Stimulated activated CD8-positive, alpha-beta memory T cell treated with anti-CD3 and anti-CD28 coated beads, Interleukin-2, amount 100 ng/mL, for 48 hours (primary cell): ENCODE results near the gene SLC25A5.
"Not testable (repeated sequence)": the region's sequence is repeated elsewhere in the genome, so short reads cannot be mapped to it uniquely, and the experiment has no call there.

Experiments
- DNase-seq, 2 donors: peaks; one replicate each; pipeline ENCODE4 v3.0.0-alpha.2; 2020; ENCODE audit warnings: low read depth in 2 of 2

Gene SLC25A5

DNA sequence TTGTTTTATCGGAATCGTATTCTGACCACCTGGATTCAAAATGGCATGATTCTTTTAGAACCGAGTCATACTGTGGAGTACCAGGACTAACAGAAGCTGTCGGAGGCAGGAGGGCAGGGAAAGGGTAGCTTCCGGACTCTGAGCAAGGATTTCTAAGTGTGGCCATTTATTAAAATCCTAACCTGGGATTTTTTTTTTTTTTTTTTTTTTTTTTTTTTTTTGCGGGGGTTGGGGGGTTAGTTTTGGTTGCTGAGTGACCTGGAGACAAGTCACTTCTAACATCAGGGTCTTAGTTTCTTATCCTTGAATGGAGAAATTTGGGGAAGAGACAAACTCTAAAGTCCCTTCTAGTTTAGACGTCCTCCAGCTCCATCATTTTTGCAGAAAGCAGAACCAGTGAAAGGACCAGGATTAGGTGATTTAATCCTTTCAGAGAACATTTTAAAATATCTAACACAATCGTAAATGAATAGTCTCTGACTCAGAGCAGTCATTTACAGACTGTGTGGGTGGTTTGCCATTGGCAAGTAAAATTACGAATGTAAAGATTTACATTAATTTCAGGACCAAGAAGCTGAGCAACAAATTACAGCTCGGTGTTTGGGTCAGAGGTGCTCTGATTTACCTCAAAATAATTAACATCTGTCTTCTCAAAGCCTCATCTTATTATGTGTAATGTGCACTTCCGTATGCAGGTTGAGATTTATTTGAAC, 7.3 kb downstream of the SLC25A5 start:
- DNase-seq, result no peak

GRCh38 chrX:119477812-119478232, 9.6 kb downstream of the SLC25A5 start:
- DNase-seq, result no peak

DNA sequence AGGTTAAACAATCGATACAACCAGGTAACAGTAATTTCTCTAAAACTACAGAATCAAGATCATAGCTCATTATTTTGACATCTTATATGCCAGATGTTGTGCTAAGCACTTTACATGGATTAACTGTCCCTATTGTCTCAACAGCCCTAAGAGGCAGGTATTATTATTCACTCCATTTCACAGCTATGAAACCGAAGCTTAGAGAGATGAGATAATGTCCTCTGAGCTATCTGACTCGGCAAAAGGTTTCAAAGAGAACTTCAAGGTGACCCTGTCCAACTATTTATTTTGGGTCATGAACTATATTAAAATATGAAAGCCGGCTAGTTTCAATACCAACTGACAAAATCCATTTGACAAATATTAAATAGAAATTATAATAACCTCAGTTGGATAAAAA, 10.3 kb downstream of the SLC25A5 start:
- DNase-seq, result no peak

- DNase-seq, result no peak
These were observed 11.6 kb downstream of the SLC25A5 start for GRCh38 chrX:119479845-119480244.

DNA sequence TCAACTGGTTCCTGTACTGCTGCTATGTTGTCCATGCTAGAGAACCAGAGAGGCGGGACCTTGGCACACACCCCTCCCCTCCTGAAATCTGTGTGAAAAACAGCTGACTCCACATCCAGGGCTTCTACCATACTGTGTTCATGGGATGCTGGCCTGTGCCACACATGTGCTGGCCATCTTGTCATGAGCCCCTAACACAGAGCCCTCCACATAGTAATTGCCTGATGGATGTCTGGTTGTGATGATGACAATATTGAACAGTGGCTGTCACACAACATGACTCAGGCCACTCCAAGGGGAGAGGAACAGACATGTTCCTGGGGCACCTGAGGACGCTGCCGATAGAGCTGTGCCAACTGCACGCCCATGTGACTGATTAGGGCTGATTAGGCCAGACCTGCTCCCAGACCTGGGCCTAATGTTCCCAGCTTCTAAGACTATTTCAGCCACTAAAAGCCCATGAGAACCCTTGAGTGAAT, 13.1 kb downstream of the SLC25A5 start:
- no peak for DNase-seq

DNA sequence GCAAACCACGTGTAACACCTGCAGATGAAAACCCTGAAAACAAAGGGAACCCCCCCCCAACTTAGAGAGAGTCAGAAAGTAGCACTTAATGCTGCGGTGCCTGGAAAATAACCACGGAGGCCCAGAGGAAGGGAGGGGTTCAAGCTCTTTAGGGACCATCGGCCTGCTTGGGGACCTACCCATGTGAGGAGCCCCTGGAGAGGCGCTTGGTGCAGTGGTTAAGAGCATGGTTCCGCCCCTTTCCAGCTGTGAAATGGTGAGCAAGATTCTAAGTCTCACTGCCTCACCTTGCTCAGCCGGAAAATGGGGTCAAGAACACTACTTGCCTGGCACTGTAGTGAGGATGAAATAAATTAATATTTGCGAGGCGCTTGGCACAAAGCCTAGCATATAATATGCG, 13.8 kb downstream of the SLC25A5 start:
- DNase-seq, result no peak

- peak; percentile 47 to 56 for DNase-seq
These were observed 14.5 kb downstream of the SLC25A5 start for GRCh38 chrX:119482481-119483480.

GRCh38 chrX:119486745-119487144, 18.5 kb downstream of the SLC25A5 start:
- DNase-seq, result no peak

GRCh38 chrX:119487766-119488165, 19.5 kb downstream of the SLC25A5 start:
- not testable (repeated sequence) for DNase-seq

- no peak for DNase-seq
These were observed 20.5 kb downstream of the SLC25A5 start for GRCh38 chrX:119488749-119489148.

DNA sequence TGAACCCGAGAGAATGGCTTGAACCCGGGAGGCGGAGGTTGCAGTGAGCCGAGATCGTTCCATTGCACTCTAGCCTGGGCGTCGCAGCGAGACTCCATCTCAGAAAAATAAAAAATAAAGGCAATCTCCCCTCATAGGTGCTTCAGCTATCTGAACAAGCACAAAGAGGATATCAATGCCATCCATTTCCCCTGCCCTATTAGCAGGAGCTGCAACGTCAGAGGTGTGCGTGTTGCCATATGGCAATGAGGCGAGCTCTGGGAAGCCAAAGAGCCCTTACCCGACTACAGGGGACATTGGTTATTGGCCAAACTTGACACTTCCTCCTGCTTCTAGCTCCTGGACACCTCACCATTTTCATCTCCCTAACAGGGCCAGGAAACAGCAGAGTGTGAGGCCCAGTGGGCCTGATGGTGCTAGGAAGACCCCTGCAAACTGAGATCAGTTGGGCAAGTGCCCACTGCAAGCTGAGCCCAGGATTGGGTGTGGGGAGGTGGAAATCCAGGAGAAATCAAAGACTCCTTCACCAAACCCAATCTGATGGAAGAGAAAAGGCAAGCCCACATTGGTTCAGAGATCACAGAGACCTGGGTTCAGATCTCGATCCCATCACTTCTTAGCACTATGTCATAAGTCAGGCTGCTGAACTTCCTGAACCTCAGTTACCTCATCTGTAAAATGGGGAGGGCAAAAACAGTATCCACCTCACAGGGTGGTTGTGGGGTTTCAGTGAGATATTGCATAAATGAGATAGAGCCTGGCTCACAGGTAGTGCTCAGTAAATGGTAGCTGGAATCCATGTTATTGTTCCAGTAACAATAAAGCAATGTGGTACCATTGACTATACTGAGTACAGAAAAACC, 21.2 kb downstream of the SLC25A5 start:
- DNase-seq, result no peak

GRCh38 chrX:119492463-119492862, 24.2 kb downstream of the SLC25A5 start:
- DNase-seq, result no peak

GRCh38 chrX:119493851-119494495, 25.7 kb downstream of the SLC25A5 start:
- not testable (repeated sequence) for DNase-seq

GRCh38 chrX:119495734-119496726, 27.8 kb downstream of the SLC25A5 start:
- DNase-seq, result no peak

DNA sequence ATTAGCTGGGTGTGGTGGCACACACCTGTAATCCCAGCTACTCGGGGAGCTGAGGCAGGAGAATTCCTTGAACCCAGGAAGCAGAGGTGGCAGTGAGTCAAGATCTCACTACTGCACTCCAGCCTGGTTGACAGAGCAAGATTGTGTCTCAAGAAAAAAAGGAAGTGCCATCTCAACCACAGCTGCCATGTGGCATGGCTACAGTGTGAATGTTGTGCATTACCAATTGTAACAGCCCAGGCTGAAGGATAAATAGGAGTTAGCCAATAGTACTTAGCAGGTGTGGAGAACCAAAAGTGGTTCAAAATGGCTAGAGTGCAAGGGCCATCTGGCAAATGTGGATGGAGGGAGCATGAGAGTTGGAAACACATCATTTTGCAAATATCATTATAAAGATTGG, 28.9 kb downstream of the SLC25A5 start:
- no peak for DNase-seq

- no peak for DNase-seq
These were observed 32.0 kb downstream of the SLC25A5 start for GRCh38 chrX:119500061-119500800.

- DNase-seq, result no peak
These were observed 33.4 kb downstream of the SLC25A5 start for GRCh38 chrX:119501511-119502148.

DNA sequence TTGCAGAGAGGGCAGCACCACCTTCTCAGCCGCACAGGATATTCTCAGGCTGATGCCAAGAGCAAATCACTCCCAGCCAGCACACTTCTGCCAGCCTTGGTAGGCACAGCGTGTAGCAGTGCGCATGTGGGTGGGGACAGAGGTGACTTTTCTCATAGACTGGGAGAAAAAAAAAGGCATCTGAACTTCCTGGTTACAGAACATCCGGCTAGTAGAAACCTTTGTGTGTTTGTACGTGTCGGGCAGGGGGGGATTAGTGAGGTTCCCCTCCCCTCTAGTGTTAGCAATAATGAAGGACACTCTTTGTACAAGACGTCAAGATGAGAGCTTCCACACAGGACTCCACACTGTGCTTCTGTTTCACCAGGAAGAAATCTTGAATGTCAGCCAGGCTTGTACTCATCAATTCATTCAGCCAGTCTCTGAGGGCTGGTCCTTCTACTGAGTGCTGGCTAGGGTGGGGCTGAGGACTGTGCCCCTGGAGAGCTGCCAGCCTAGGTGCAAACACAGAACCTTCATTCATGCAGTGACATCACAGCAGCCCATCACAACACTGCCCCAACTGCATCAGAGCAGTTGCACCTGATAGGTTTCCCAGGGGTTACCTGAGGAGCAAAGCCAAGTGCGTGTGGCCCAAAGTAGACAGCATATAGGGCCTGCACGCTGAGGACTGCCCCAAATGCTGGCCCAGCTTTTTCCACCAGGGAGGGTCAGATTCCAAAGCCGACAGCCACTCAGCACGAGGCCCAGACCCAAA, 34.7 kb downstream of the SLC25A5 start:
- DNase-seq, result no peak
